Stimulated activated CD8-positive, alpha-beta memory T cell treated with anti-CD3 and anti-CD28 coated beads, Interleukin-15, amount 100 ng/mL, for 4 hours (primary cell): ENCODE results near the gene GPHN.
"Not testable (repeated sequence)": the region's sequence is repeated elsewhere in the genome, so short reads cannot be mapped to it uniquely, and the experiment has no call there.

ENCODE experiments used
- DNase-seq, 2 donors: peaks; one replicate each; pipeline ENCODE4 v3.0.0-alpha.2; 2020; ENCODE audit warnings: low read depth in 2 of 2

GPHN gene

GRCh38 chr14:66802962-66803361 lies 295.0 kb downstream of the GPHN start:
- DNase-seq, result no peak

GRCh38 chr14:66804141-66804540 lies 296.2 kb downstream of the GPHN start:
- no peak for DNase-seq

DNA sequence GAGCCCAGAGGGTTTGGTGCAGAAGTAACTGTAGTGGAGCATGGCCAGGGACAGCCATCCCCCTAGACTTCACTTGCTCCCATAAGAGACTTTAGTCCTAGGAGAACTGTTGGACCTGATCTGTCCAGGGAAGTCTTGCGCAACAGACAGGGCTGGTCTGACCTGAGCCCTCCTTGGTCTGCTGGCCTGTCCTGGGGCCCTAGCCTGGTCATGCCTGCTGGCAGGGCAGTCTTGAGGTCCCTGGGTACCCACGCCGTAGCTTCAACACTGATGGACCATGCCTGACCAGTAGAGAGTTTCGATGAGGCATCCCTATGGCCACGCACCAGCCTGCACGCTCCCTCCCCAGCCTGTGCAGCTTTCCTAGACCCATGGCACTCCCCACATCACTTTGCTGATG lies 305.7 kb downstream of the GPHN start:
- DNase-seq, result no peak

DNA sequence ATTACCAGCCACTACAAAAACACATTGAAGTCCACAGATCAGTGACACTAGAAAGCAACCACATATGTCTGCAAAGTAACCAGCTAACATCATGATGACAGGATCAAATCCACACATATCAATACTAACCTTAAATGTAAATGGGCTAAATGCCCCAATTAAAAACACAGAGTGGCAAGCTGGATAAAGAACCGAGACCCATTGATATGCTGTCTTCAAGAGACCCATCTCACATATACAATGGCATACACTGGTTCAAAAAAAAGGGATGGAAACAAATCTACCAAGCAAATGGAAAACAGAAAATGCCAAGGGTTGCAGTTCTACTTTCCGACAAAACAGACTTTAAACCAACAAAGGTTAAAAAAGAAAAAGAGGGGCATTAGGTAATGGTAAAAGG lies 307.7 kb downstream of the GPHN start:
- no peak for DNase-seq

DNA sequence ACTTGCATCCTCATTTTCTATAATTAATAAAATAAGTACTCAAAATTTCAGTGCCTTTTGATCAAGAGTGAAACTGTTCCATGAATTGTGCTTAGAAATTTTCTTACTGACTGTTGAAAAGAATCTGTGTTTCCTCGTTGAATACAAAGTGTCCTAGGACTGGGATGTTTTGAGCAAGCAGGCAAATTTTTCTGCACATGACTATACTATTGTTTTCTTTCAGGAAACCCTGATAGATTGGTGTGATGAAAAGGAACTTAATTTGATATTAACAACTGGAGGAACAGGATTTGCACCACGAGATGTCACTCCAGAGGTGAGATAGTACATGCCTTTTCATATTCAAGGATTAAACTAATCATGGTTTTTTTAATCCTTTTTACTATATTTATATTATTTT lies 316.3 kb downstream of the GPHN start:
- no peak for DNase-seq

DNA sequence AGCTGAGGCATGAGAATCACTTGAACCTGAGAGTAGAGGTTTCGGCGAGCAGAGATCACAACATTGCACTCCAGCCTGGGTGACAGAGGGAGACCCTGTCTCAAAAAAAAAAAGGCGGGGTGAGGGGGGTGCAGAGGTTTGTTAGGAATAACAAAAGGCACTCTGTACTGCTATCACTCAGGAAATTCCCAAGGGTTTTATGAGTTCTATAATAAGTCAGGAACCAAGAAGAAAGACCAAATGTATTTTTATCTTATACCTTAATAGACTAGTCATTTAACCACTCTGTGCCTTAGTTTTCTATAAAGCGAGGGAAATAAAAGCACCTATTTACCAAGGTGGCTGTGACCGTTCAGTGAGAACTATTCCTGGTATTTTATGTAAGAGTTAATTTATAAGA lies 319.2 kb downstream of the GPHN start:
- DNase-seq, result no peak

- DNase-seq, result no peak
Observed at GRCh38 chr14:66831173-66831572, 323.2 kb downstream of the GPHN start.

GRCh38 chr14:66833816-66834215 lies 325.9 kb downstream of the GPHN start:
- DNase-seq, result no peak

GRCh38 chr14:66837436-66837835 lies 329.5 kb downstream of the GPHN start:
- DNase-seq, result not testable (repeated sequence)

GRCh38 chr14:66842911-66843512 lies 335.1 kb downstream of the GPHN start:
- DNase-seq, result no peak

DNA sequence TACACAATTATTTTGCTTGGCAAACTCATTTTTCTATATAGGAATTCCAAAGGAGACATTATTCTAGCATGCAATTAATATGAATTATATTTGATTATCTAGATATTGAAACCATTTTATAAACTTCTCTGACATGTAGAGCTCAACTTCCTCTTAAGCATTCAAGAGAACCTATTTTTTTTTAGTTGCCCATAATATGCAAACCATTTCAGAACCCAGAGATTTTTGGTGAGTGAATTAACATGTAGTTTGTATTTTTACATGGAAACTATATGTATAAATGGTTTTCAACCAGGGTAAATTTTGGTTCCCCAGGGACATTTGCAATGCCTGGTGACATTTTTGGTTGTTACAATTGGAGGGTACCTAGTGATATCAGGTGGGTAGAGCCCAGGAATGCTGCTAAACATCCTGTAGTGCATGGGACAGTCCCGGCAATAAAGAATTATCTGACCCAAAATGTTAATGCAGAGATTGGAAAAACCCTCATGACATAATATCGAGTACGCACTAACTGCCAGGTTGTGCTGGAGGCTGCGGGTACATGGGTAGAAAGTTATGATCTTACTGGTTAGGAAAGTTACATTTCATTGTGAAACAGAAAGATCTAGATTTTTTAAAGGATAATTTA lies 342.4 kb downstream of the GPHN start:
- DNase-seq, result no peak

GRCh38 chr14:66853311-66853710 lies 345.4 kb downstream of the GPHN start:
- no peak for DNase-seq

DNA sequence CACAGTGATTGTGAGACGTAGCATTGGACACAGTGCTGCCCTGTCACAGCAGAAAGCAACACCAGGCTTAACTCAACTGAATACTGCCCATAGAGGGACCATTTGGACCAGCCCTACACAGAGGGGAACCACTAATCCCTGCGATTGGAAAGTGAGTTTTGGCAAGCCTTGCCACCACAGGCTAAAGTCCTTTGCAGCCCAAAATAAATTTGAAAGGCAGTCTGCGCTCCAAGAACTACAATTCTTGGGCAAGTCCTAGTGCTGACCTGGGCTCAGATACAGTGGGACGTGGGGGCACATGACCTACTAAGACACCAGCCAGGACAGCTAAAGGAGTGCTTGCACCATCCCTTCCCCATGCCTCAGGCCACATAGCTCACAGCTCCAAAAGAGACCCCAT lies 349.9 kb downstream of the GPHN start:
- no peak for DNase-seq

DNA sequence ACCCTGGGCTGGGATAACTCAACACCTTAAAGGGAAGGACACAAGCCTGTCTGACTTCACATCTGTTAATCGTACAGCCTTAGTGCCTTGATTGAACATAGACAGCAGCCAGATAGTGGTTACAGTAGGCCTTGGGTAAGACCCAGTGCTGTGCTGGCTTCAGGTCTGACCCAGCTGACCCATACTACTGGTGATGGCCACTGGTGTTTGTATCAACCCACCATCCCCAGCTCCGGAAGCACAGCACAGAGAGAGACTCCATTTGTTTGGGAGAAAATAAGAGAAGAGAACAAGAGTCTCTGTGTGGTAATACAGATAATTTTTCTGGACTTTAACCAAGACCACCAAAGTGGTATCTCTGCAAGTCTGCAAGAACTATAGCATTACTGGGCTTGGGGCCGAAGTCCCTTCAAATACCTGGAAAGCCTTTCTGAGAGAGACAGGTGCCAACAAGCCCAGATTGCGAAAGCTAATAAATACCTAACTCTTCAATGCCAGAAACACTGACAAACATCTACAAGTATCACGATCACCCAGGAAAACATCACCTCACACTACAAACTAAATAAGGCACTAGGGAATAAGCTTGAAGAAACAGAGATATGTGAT lies 351.2 kb downstream of the GPHN start:
- DNase-seq, result no peak

- no peak for DNase-seq
Observed at GRCh38 chr14:66881596-66881995, 373.6 kb downstream of the GPHN start.

- no peak for DNase-seq
Observed at GRCh38 chr14:66884149-66884548, 376.2 kb downstream of the GPHN start.

DNA sequence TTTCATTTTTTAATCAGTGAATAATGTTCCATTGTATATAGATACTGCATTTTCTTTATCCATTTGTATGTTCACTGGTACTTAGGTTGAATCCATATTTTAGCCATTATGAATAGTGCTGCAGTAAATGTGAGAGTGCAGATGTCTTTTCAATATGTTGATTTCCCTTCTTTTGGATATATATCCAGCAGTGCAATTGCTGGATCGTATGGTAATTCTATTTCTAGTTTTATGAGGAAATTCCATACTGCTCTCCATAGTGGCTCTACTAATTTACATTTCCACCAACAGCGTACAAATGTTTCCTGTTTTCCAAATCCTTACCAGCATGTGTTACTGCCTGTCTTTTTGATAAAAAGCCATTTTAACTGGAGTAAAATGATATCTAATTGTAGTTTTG lies 392.8 kb downstream of the GPHN start:
- no peak for DNase-seq

DNA sequence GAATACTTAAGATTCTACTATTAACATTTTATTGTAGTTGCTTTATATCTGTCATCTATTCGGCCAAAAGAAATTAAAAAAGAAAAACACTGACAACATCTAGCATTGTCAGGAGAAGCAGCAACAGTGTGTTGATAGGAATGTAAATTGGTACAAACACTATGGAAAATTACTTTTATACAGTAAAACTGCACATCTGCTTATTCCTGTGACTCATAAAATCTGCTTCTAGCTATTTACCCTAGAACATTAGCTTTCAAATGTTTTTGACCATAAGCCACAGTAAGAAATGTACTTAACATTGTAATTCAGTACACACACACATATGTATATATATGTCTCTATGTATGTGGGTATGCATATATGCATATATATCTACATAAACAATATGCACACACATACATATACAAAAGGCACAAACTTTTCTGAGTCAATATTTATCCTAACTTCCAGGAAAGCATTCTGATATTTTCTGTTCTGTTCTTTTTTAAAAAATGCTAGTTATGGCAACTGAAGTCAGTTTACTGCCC lies 402.4 kb downstream of the GPHN start:
- DNase-seq, result no peak

- no peak for DNase-seq
Observed at GRCh38 chr14:66916421-66916820, 408.5 kb downstream of the GPHN start.

DNA sequence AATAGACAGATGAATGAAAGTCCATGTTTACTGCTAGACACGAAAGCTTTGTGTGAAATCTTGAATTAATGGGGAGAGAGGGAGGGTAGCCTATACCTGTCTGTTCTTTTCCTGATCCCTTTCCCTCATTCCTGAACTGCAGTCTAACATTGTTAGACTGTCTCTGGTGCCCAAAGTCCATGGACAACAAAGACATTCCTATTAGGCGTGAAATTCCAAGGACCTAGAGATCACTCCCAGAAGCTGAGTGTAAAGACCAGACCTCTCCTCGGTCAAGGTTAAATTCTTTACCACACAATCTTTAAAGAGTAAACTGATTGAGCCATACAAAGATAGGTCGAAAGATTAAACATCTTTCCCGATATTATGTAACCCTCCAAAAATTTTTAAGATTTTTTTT lies 410.6 kb downstream of the GPHN start:
- no peak for DNase-seq

DNA sequence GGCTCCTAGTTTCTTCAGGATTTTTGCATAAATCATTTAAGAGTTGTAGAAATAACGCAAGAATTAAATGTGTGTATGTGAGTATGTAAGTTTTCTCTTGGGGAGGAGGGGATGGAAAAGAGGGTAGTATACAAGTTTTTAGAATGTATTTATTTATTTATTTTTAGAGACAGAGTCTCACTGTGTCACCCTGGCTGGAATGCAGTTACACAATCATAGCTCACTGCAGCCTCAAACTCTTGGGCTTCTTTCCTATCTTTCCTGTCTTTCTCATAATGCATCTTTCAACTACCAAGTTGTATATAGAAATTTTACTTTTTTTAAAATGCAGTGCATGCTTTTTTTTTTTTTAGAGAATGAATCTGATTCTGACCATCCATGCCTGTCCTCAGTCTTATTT lies 412.2 kb downstream of the GPHN start:
- no peak for DNase-seq

DNA sequence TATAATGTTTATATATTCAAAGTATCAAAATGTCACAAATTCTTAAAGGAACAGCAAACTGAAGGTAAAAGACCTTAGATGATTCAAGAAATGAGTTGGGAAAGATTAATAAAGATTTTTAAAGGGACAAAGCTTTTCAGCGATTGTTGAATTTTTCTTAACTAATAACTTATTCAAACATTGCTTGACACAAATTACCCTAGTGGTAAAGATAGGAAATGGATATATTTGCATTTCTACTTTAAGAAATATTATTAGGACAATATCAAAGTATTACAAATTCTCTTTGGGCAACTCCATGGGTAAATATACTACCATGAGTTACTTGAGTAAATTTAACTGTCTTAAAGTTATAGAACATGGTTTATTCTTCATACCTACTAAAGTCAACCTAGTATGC lies 415.3 kb downstream of the GPHN start:
- no peak for DNase-seq

DNA sequence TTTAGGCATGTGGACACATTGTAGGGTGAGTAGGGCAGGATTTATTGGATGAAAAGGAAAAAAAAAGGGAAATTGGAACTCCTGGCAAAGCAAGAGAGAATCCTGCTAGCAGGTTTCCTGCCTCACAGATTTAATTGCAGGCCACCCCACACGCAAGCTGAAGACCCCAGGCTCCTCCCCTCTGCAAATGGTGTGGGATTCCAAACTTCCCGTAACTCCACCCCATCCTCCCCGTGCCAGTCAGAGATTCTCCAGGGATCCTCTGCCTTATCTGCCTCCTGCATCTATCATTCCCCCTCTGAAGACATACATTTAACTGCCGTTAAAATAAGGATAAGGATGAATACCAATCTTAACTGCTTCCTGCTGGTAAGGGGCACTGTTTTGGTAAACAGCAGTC lies 431.5 kb downstream of the GPHN start:
- DNase-seq, result no peak
